ENCODE measurements around the gene ACTN4. TPM values are rescaled to one million over a fixed set of nuclear protein-coding genes. Genes with fewer than 3 reads are reported as not detected.

Gene ACTN4
- total RNA-seq, 1 experiment from 2014 or later = 506 TPM

GRCh38 chr19:38722947-38723605, 75.6 kb downstream of the ACTN4 start:
- Mint-ChIP-seq H3K4me1 (peaks cover 5% of the 10 kb centered on the region), H3K27me3 (ENCODE audit: low read depth) (no peaks in the 10 kb centered on the region), H3K36me3 (peaks cover 49% of the 10 kb centered on the region), H3K9me3 (no peaks in the 10 kb centered on the region), H3K27ac (no peak overlapping the region), H3K4me3 (no peak overlapping the region)
- DNase-seq (ENCODE audit: low spot score) (no peak), ATAC-seq (no peak)
- CTCF ChIA-PET = interaction anchor here (1.1 to 2.4 kb wide), 3 partner anchors 89 to 207 kb away, joined by 3 to 6 read pairs (median 6); partner anchors contain the start of genes MRPS12 and SARS2
- POLR2A ChIA-PET = no interaction called here
- TF ChIP-seq, protein P1, sequence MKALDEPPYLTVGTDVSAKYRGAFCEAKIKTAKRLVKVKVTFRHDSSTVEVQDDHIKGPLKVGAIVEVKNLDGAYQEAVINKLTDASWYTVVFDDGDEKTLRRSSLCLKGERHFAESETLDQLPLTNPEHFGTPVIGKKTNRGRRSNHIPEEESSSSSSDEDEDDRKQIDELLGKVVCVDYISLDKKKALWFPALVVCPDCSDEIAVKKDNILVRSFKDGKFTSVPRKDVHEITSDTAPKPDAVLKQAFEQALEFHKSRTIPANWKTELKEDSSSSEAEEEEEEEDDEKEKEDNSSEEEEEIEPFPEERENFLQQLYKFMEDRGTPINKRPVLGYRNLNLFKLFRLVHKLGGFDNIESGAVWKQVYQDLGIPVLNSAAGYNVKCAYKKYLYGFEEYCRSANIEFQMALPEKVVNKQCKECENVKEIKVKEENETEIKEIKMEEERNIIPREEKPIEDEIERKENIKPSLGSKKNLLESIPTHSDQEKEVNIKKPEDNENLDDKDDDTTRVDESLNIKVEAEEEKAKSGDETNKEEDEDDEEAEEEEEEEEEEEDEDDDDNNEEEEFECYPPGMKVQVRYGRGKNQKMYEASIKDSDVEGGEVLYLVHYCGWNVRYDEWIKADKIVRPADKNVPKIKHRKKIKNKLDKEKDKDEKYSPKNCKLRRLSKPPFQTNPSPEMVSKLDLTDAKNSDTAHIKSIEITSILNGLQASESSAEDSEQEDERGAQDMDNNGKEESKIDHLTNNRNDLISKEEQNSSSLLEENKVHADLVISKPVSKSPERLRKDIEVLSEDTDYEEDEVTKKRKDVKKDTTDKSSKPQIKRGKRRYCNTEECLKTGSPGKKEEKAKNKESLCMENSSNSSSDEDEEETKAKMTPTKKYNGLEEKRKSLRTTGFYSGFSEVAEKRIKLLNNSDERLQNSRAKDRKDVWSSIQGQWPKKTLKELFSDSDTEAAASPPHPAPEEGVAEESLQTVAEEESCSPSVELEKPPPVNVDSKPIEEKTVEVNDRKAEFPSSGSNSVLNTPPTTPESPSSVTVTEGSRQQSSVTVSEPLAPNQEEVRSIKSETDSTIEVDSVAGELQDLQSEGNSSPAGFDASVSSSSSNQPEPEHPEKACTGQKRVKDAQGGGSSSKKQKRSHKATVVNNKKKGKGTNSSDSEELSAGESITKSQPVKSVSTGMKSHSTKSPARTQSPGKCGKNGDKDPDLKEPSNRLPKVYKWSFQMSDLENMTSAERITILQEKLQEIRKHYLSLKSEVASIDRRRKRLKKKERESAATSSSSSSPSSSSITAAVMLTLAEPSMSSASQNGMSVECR (CRISPR knock-in tag; IDR thresholded peaks at IDR 0.05; ENCODE audit: borderline replicate concordance) = no peak
- no peak for TF ChIP-seq TEAD4 (CRISPR knock-in tag; IDR thresholded peaks at IDR 0.05)
- no peak for TF ChIP-seq TEAD1 (CRISPR knock-in tag; IDR thresholded peaks at IDR 0.05)
- no peak for TF ChIP-seq SP1 (CRISPR knock-in tag; conservative IDR thresholded peaks at IDR 0.05)
- TF ChIP-seq ZNF232 (CRISPR knock-in tag; IDR thresholded peaks at IDR 0.05) = no peak
- no peak for TF ChIP-seq TCF7 (CRISPR knock-in tag; IDR thresholded peaks at IDR 0.05; ENCODE audit: low read depth)
- TF ChIP-seq SOX15 (CRISPR knock-in tag; IDR thresholded peaks at IDR 0.05) = no peak
- no peak for TF ChIP-seq CBFB (CRISPR knock-in tag; IDR thresholded peaks at IDR 0.05; ENCODE audit: low read depth)
- no peak for TF ChIP-seq IRF1 (CRISPR knock-in tag; IDR thresholded peaks at IDR 0.05)
- no peak for TF ChIP-seq FOXP1 (CRISPR knock-in tag; IDR thresholded peaks at IDR 0.05; ENCODE audit: borderline replicate concordance)
- TF ChIP-seq, protein P2, sequence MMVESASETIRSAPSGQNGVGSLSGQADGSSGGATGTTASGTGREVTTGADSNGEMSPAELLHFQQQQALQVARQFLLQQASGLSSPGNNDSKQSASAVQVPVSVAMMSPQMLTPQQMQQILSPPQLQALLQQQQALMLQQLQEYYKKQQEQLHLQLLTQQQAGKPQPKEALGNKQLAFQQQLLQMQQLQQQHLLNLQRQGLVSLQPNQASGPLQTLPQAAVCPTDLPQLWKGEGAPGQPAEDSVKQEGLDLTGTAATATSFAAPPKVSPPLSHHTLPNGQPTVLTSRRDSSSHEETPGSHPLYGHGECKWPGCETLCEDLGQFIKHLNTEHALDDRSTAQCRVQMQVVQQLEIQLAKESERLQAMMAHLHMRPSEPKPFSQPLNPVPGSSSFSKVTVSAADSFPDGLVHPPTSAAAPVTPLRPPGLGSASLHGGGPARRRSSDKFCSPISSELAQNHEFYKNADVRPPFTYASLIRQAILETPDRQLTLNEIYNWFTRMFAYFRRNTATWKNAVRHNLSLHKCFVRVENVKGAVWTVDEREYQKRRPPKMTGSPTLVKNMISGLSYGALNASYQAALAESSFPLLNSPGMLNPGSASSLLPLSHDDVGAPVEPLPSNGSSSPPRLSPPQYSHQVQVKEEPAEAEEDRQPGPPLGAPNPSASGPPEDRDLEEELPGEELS (CRISPR knock-in tag; IDR thresholded peaks at IDR 0.05) = no peak
- TF ChIP-seq, protein P3, sequence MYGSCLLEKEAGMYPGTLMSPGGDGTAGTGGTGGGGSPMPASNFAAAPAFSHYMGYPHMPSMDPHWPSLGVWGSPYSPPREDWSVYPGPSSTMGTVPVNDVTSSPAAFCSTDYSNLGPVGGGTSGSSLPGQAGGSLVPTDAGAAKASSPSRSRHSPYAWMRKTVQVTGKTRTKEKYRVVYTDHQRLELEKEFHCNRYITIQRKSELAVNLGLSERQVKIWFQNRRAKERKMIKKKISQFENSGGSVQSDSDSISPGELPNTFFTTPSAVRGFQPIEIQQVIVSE (CRISPR knock-in tag; IDR thresholded peaks at IDR 0.05; ENCODE audit: borderline replicate concordance) = no peak
- TF ChIP-seq TP53 (CRISPR knock-in tag; IDR thresholded peaks at IDR 0.05) = no peak

DNA sequence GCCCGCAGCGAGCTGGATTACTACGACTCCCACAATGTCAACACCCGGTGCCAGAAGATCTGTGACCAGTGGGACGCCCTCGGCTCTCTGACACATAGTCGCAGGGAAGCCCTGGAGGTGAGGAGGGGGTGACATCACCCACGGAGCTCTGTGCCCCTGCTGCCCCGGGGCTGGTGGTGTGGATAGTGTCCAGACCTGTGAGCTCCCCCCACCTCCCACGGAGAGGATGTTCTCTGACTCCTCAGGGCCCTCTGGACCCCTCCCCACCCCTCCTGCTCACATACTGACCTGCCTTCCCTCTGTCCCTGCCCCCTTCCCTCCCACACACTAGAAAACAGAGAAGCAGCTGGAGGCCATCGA, 76.1 kb downstream of the ACTN4 start:
- ChIA-PET POLR2A (no interaction called here), CTCF (interaction anchor here (0.6 to 2.4 kb wide), 3 partner anchors 89 to 207 kb away, joined by 3 to 6 read pairs (median 3); partner anchors contain the start of genes MRPS12 and SARS2)
- peaks cover 4% of the 10 kb centered on the region for H3K4me1 Mint-ChIP-seq
- no peak overlapping the region for H3K27ac Mint-ChIP-seq
- H3K27me3 Mint-ChIP-seq (ENCODE audit: low read depth) = no peaks in the 10 kb centered on the region
- peaks cover 48% of the 10 kb centered on the region for H3K36me3 Mint-ChIP-seq
- H3K9me3 Mint-ChIP-seq = no peaks in the 10 kb centered on the region
- TF ChIP-seq, protein P4, sequence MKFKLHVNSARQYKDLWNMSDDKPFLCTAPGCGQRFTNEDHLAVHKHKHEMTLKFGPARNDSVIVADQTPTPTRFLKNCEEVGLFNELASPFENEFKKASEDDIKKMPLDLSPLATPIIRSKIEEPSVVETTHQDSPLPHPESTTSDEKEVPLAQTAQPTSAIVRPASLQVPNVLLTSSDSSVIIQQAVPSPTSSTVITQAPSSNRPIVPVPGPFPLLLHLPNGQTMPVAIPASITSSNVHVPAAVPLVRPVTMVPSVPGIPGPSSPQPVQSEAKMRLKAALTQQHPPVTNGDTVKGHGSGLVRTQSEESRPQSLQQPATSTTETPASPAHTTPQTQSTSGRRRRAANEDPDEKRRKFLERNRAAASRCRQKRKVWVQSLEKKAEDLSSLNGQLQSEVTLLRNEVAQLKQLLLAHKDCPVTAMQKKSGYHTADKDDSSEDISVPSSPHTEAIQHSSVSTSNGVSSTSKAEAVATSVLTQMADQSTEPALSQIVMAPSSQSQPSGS (CRISPR knock-in tag; IDR thresholded peaks at IDR 0.05; ENCODE audit: borderline replicate concordance, low read depth) = no peak
- no peak for TF ChIP-seq ZSCAN18 (CRISPR knock-in tag; IDR thresholded peaks at IDR 0.05)
- TF ChIP-seq ZNF512 (CRISPR knock-in tag; IDR thresholded peaks at IDR 0.05; ENCODE audit: borderline replicate concordance) = no peak
- TF ChIP-seq NR1H2 (CRISPR knock-in tag; IDR thresholded peaks at IDR 0.05) = no peak
- no peak for TF ChIP-seq TEAD1 (CRISPR knock-in tag; IDR thresholded peaks at IDR 0.05)
- TF ChIP-seq ELF4 (CRISPR knock-in tag; IDR thresholded peaks at IDR 0.05; ENCODE audit: low read depth) = no peak
- TF ChIP-seq ZBTB21 (CRISPR knock-in tag; IDR thresholded peaks at IDR 0.05; ENCODE audit: borderline replicate concordance) = no peak
- DNase-seq (ENCODE audit: low spot score) = no peak
- no peak for ATAC-seq
- H3K4me3 Mint-ChIP-seq = no peak overlapping the region
